GM12874 (cell line): ENCODE results near the gene CLTC.

ENCODE experiments used
- TF ChIP-seq, protein P1 (sequence below): IDR thresholded peaks from 2 replicates; pipeline ENCODE4 v1.5.1; 2011; ENCODE audit warnings: low read depth, mild to moderate bottlenecking, control low read depth, low read length, moderate library complexity; ENCODE audit not compliant: insufficient read depth

The CLTC gene

DNA sequence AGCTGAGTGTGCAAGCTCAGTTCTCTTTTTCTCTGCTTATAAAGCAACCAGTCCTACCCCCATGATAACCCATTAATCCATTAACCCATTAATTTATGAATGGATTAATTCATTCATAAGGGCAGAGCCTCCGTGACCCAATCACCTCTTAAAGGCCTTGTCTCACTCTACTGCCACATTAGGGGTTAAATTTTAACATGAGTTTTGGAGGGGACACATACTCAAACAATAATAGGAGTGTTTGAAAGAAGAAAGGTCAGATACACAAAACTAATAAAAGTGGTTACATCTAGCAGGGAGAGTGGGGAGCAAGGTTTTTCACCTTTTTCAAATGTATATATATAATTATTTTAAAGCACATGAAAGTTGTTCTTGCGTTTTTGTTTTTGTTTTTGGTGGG, 94.6 kb downstream of the CLTC start:
- TF ChIP-seq, protein P1, sequence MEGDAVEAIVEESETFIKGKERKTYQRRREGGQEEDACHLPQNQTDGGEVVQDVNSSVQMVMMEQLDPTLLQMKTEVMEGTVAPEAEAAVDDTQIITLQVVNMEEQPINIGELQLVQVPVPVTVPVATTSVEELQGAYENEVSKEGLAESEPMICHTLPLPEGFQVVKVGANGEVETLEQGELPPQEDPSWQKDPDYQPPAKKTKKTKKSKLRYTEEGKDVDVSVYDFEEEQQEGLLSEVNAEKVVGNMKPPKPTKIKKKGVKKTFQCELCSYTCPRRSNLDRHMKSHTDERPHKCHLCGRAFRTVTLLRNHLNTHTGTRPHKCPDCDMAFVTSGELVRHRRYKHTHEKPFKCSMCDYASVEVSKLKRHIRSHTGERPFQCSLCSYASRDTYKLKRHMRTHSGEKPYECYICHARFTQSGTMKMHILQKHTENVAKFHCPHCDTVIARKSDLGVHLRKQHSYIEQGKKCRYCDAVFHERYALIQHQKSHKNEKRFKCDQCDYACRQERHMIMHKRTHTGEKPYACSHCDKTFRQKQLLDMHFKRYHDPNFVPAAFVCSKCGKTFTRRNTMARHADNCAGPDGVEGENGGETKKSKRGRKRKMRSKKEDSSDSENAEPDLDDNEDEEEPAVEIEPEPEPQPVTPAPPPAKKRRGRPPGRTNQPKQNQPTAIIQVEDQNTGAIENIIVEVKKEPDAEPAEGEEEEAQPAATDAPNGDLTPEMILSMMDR: no peak

GRCh38 chr17:59716427-59716826, 96.7 kb downstream of the CLTC start:
- TF ChIP-seq, protein P1: no peak

DNA sequence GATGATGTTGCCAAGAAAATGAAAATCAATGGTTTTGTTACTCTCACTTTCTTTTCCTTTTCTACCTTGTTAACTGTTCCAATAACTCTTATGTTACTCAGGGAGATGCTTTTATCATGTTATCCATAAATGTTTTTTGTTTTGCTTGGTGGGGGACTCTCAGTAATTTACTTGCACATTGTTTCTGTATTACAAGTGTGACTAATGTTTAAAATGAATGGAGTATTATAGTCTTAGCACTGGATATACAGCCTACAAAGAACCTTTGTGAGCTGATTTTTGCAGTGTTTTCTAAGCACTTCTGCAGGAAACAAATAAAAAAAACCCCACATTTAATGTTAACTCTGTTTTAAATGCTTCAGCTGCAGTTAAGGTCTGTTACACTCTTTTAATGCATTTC, 99.8 kb downstream of the CLTC start:
- TF ChIP-seq, protein P1: no peak

DNA sequence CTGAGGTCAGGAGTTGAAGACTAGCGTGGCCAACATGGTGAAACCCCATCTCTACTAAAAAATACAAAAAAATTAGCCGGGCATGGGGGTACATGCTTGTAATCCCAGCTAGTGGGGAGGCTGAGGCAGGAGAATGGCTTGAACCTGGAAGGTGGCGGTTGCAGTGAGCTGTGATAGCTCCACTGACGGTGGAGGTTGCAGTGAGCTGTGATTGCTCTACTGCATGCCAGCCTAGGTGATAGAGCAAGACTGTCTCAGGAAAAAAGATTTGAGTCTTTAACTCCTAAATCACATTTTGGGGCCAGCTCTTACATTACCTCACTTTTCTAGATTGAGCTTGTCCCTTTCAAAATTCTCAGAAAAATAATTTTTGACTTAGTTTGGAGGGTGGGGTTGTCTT, 102.9 kb downstream of the CLTC start:
- TF ChIP-seq, protein P1: no peak

DNA sequence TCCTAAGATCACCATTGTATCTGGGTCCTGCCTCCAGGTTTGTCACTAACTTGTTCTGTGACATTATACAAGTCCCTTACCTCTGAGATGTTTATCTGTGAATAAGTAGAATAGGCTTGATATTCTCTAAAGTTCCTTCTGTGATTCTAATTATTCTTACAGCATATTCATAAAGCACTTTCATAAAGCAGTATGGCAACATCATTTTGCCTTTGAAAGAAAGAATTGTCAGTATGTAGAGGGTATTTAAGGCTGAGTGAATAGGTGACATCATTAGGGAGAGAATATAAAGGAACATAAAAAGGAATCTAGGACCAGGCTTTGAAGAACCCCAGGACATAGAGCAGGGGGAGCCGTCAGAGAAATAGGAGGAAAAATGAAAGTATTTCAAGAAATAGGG, 103.3 kb downstream of the CLTC start:
- TF ChIP-seq, protein P1: no peak

GRCh38 chr17:59723607-59724006, 103.9 kb downstream of the CLTC start:
- TF ChIP-seq, protein P1: no peak

DNA sequence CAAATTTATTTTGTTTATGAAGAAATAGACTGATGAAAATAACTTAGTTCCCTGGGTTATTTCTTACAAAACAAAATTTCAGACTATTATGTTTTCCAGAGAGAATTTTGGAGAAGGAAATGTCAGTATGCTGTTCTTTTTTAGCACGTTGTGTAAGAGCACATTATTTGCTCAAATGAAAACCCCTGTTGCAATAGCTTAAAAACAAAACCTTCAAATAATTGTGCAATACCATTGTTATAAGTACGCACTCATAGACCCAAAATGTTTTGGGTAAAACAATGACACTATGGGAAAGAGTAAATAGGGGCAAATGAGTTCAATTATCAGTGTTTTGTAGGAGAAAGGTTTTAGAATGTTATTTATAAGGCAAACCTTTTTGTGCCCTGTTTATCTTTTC, 106.0 kb downstream of the CLTC start:
- TF ChIP-seq, protein P1: no peak

- TF ChIP-seq, protein P1: no peak
Measured at GRCh38 chr17:59727817-59728533, 108.3 kb downstream of the CLTC start.
